Sigmoid colon (tissue), 7 donors: ENCODE data around the gene DSCAML1. TPM values are rescaled to one million over a fixed set of nuclear protein-coding genes. Genes with fewer than 3 reads are reported as not detected.

Source experiments
- DNase-seq: peaks from one replicate; pipeline ENCODE4 v3.0.0-alpha.2; 2019
- H3K27ac ChIP-seq, 4 donors: fragments of 200-600 bp; sonication (generic); one replicate each; pipeline ENCODE4 v1.5.1; 2016 to 2019; ENCODE audit warnings: mild to moderate bottlenecking in 1 of 4
- H3K27me3 ChIP-seq, 3 donors: fragments of 200-600 bp; sonication (generic); one replicate each; pipeline ENCODE4 v1.5.1; 2019; ENCODE audit warnings: mild to moderate bottlenecking in 1 of 3
- H3K36me3 ChIP-seq, 4 donors: fragments of 200-600 bp; sonication (generic); one replicate each; pipeline ENCODE4 v1.5.1; 2016 to 2019
- H3K4me1 ChIP-seq, 4 donors: fragments of 200-600 bp; sonication (generic); one replicate each; pipeline ENCODE4 v1.5.1; 2017 to 2019
- H3K4me3 ChIP-seq, 4 donors: fragments of 200-600 bp; sonication (generic); one replicate each; pipeline ENCODE4 v1.5.1; 2017 to 2019; ENCODE audit warnings: mild to moderate bottlenecking in 2 of 4, moderate library complexity in 1 of 4
- H3K9me3 ChIP-seq, 4 donors: fragments of 200-600 bp in 3 of 4; sonication (generic) in 3 of 4; one replicate each; pipeline versions ENCODE4 v1.5.1 to v1.6.1; 2013 to 2019
- EP300 ChIP-seq, 4 donors: sonication (generic); formaldehyde crosslinking; IDR thresholded peaks; one replicate each; pipeline ENCODE4 v1.6.1; 2017; ENCODE audit warnings: antibody characterized with exemption in 4 of 4
- POLR2A ChIP-seq, 2 donors: fragments of 450-650 bp; IDR thresholded peaks; one replicate each; pipeline ENCODE4 v1.6.1; 2016; ENCODE audit warnings: antibody characterized with exemption in 2 of 2, mild to moderate bottlenecking in 2 of 2, moderate library complexity in 2 of 2
- POLR2AphosphoS5 ChIP-seq, 4 donors: sonication (generic); formaldehyde crosslinking; IDR thresholded peaks; one replicate each; pipeline ENCODE4 v1.6.1; 2017; ENCODE audit warnings: antibody characterized with exemption in 4 of 4
- WGBS, 2 donors: extraction: QIAGEN DNeasy Blood & Tissue Kit; methylation state at CpG; one replicate each; pipeline ENCODE4 v1.1.7; 2013; 5-methylcytosine and 5-hydroxymethylcytosine counted together
- intact Hi-C: fragments of 100-400 bp; cut with DNase I; formaldehyde crosslinking; loops from one replicate; pipeline ENCODE4 v1.15.1; 2023
- polyA plus RNA-seq, 3 donors: library from polyadenylated mRNA; stranded (reverse); fragments of 200-250 nt; gene quantifications; one replicate each; pipeline ENCODE4 v1.2.3, GENCODE V29; 2013
- total RNA-seq, 4 donors: library from RNA; depleted of rRNA; stranded (reverse); fragments of >200 nt; gene quantifications; one replicate each; pipeline ENCODE4 v1.1.0, GENCODE V29; 2016
- TF ChIP-seq, protein P1 (sequence below), 4 experiments: fragments of 450-650 bp in 3 of 4; fragments of 200-600 bp in 1 of 4; IDR thresholded peaks; one replicate each; pipeline ENCODE4 v1.5.1; 2016 to 2019; ENCODE audit warnings: antibody characterized with exemption in 4 of 4, mild to moderate bottlenecking in 3 of 4, moderate library complexity in 2 of 4
- donor health status: healthy with polysubstance abuse.
- donor health status: Bipolar disorder and iron deficiency.
- donor health status: healthy.

DSCAML1 gene
- total and polyA plus RNA-seq, 7 donors: under 0.01 to 7.5 (median 1.2) TPM

DNA sequence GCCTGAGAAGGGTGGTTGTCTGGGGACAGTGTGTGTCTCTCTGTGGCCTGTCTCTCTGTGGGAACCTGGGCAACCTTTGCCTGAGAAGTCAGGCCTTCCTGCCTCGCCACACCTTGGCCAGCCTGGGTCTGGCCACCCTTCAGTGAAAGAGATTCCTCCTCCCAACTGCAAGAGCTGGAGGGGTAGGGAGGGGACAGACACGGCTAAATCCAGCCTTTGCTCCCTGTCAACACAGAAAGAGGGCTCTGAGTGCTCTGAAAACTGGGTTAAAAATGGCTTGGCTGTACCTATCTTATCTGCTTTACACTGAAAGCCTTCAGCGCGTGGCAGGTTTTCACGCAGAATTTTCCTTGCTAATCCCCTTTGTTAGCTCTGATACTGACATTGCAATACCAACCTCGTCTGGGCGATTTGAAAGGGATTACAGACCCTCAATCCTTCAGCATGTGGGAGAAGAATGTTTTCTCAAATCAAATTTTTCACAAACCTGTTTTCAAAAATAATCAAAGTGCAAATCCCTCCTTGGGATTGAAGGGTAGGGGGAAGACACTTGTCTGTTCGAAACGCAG is 163.7 kb downstream of the DSCAML1 start:
- TF ChIP-seq POLR2A (IDR thresholded peaks at IDR 0.05) (no peak), EP300 (IDR thresholded peaks at IDR 0.05) (no peak), POLR2AphosphoS5 (IDR thresholded peaks at IDR 0.05) (no peak)
- TF ChIP-seq, protein P1, sequence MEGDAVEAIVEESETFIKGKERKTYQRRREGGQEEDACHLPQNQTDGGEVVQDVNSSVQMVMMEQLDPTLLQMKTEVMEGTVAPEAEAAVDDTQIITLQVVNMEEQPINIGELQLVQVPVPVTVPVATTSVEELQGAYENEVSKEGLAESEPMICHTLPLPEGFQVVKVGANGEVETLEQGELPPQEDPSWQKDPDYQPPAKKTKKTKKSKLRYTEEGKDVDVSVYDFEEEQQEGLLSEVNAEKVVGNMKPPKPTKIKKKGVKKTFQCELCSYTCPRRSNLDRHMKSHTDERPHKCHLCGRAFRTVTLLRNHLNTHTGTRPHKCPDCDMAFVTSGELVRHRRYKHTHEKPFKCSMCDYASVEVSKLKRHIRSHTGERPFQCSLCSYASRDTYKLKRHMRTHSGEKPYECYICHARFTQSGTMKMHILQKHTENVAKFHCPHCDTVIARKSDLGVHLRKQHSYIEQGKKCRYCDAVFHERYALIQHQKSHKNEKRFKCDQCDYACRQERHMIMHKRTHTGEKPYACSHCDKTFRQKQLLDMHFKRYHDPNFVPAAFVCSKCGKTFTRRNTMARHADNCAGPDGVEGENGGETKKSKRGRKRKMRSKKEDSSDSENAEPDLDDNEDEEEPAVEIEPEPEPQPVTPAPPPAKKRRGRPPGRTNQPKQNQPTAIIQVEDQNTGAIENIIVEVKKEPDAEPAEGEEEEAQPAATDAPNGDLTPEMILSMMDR (IDR thresholded peaks at IDR 0.05): no peak
- H3K27me3 ChIP-seq: no peaks in the 10 kb centered on the region
- intact Hi-C loops: no loop called here
- H3K36me3 ChIP-seq: no peaks in the 10 kb centered on the region
- no peaks in the 10 kb centered on the region for H3K4me1 ChIP-seq
- no peaks in the 10 kb centered on the region for H3K9me3 ChIP-seq
- 89 to 90% methylated on average over 9 of the region's 9 CpGs for WGBS, 2 donors
- no peak overlapping the region for H3K27ac ChIP-seq
- DNase-seq: peak; percentile 33
- H3K4me3 ChIP-seq: no peak overlapping the region

DNA sequence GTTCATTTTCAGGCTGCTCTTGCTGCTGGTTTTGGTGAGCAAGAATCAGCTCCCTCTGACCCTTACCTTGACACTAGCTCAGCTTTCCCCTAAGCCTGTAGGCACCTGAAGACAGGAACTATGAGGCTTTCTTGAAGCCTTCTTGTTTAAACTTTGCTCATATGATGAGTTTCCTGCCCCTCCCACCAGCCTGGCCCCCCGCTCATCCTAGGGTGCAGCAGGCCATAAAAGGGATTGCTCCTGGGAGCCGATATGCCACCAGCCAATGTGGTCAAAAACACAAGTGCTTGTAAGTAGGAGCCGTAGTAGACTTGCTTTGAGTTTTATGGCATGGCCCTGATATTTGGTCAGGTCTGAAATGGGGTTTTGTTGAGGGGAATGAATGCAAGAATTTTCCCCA is 164.7 kb downstream of the DSCAML1 start:
- no peak overlapping the region for H3K4me3 ChIP-seq
- DNase-seq: peak; percentile 24
- WGBS, 2 donors: 46 to 76% methylated on average over 3 of the region's 3 CpGs
- no peaks in the 10 kb centered on the region for H3K36me3 ChIP-seq
- no peak overlapping the region for H3K27ac ChIP-seq
- intact Hi-C loops: no loop called here
- H3K9me3 ChIP-seq: no peaks in the 10 kb centered on the region
- H3K27me3 ChIP-seq: no peaks in the 10 kb centered on the region
- TF ChIP-seq POLR2AphosphoS5 (IDR thresholded peaks at IDR 0.05) (no peak), POLR2A (IDR thresholded peaks at IDR 0.05) (no peak), EP300 (IDR thresholded peaks at IDR 0.05) (no peak)
- TF ChIP-seq, protein P1 (IDR thresholded peaks at IDR 0.05): no peak
- no peaks in the 10 kb centered on the region for H3K4me1 ChIP-seq

DNA sequence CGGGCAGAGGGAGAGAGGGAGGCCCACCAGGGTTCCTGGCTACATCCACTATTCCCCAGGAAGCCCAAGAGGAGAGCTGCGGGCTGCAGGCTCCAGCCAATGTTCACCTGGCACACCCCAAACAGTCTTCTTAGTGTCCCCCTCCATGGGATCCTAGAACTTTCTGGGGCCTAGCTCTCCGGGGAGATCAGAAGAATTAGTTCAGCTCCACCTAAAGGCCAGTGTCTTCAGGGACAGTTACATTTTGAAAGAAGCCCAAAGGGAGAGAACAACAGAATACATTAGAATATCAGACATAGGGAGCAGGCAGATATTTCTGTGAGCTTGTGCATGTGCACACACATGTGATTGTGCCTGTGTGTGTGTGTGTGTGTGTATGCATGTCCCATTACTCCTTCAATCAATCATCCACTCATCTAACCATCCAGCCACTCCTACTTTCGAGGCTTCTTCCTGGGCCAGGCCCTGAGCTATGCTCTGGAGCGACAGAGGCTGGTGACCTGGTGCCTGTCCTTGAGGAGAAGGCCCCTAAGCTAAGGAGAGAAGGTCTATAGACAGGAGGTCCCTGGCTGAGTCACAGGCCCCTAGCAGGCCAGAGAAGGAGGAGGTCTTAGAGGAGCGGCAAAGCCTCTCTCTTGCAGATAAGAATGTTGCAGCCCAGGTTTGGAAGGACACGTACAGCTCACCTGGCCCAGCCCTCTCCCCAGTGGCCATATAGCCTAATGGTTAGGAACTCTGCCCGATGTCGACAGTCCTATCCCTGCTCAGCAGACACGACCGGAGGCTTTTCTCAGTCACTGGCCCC is 165.5 kb downstream of the DSCAML1 start:
- H3K4me3 ChIP-seq: no peak overlapping the region
- no peaks in the 10 kb centered on the region for H3K9me3 ChIP-seq
- no peaks in the 10 kb centered on the region for H3K36me3 ChIP-seq
- TF ChIP-seq, protein P1 (IDR thresholded peaks at IDR 0.05): no peak
- no peak for TF ChIP-seq EP300 (IDR thresholded peaks at IDR 0.05)
- TF ChIP-seq POLR2AphosphoS5 (IDR thresholded peaks at IDR 0.05): no peak
- TF ChIP-seq POLR2A (IDR thresholded peaks at IDR 0.05): no peak
- intact Hi-C loops: no loop called here
- WGBS, 2 donors: 92% methylated on average over 11 of the region's 11 CpGs
- no peak overlapping the region for H3K27ac ChIP-seq
- H3K4me1 ChIP-seq: no peaks in the 10 kb centered on the region
- no peaks in the 10 kb centered on the region for H3K27me3 ChIP-seq
- DNase-seq: peak; percentile 57

DNA sequence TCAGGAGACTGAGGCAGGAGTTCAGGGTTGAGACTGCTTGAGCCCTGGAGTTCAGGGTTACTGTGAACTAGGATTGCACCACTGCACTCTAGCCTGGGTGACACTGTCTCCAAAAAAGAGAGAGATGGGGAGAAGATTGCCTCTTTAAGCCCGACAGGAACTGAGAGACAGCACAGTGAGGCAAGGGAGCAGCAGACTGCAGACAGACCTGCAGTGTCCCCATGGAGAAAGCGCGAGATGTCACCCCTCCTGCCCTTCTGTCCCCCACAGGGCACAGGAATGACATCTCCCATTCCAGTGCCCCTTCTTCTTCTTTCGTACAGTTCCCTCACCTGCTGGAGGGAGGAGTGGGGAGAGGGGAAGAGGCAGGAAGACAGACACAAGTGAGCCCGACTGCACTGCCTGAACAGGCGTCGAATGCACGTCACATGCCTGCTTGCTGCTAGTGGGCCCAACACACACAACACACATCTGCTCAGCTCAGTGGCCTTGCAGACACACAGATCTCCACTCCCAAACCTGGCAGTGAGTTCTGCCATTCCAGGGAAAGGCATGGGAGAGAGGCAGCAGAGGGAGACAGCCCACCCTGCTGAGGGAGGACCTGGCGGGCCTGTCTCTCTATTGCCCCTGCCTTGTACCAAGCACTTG is 167.0 kb downstream of the DSCAML1 start:
- 92 to 95% methylated on average over 9 of the region's 9 CpGs for WGBS, 2 donors
- Histone ChIP-seq H3K36me3 (no peaks in the 10 kb centered on the region), H3K4me3 (no peak overlapping the region), H3K27ac (no peak overlapping the region), H3K9me3 (no peaks in the 10 kb centered on the region), H3K4me1 (no peaks in the 10 kb centered on the region), H3K27me3 (no peaks in the 10 kb centered on the region)
- DNase-seq: peak; percentile 40
- intact Hi-C loops: no loop called here
- TF ChIP-seq, protein P1 (IDR thresholded peaks at IDR 0.05): no peak
- TF ChIP-seq EP300 (IDR thresholded peaks at IDR 0.05): no peak
- TF ChIP-seq POLR2A (IDR thresholded peaks at IDR 0.05): no peak
- TF ChIP-seq POLR2AphosphoS5 (IDR thresholded peaks at IDR 0.05): no peak
